ENCODE measurements around the gene MACROD2.

MACROD2 gene

DNA sequence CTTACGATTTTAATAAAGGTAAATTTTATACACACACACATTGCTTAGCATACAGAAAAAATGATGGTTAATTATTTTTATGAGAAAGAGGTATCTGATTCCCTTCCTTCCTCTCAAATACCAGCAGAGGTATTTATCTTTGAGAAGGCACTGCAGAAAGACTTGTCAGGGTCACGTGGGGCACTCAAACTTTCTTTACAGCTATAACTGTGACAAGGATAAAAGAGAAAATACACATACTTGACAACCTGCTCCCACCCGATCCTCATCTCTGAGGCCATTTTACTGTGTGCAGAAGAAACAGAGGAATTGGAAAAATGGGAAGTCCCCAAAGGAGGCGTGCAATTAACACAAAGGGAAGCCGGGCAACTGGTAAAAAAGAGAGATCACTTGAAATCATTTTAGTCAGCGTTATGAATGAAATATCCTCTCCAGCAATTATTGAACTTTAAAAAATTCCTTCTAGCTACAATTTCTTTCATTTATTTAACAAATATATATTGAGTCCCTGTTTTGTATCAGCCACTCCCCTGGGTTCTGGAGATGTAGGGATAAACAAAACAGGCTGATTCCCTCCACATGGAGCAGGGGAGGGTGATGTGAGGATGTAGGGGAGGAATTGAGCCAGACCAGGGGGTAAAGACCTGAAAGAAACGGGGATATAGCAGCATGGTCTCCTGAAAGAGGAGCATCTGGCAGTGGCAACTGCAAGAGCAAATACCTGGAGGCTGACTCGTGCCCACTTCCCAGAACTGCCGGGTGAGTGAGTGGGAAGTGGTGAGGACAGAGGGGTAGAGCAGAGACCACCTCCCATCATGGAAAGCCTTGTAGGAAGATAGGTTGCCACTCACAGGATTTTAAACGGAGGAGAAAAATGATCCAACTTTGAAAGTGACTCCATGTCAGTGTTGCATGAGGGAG is 2067.6 kb downstream of the MACROD2 start:
- FAIRE-seq, result no peak
- TF ChIP-seq POLR2A (IDR thresholded peaks at IDR 0.05; ENCODE audit: low read depth, low read length), result no peak
- no peak for TF ChIP-seq POU2F2 (IDR thresholded peaks at IDR 0.05; ENCODE audit: low read depth, low read length)
- no peak for TF ChIP-seq TAF1 (IDR thresholded peaks at IDR 0.05; ENCODE audit: low read depth, low read length)
- TF ChIP-seq PAX5 (IDR thresholded peaks at IDR 0.05; ENCODE audit: insufficient read depth, low read length, severe bottlenecking), result no peak
- TF ChIP-seq SPI1 (IDR thresholded peaks at IDR 0.05; ENCODE audit: low read depth, low read length), result no peak
- TF ChIP-seq POLR2AphosphoS5 (IDR thresholded peaks at IDR 0.05; ENCODE audit: low read depth, low read length), result no peak

DNA sequence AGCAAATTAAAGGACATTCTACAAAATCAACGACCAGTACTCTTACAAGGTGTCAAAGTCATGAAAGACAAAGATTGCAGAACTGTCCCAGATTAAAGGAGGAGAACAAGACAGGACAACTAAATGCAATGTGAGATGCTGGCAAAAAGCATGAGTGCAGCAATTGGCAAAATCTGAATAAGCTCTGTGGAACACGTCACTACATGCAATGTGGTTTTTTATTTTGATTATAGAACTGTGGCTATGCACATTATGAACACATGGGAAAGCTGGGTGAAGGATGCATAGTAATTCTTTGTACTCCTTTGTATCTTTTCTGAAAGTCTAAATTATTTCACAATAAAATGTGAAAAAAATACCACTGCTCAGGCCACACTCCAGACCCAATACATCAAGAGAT is 2068.6 kb downstream of the MACROD2 start:
- TF ChIP-seq SPI1 (IDR thresholded peaks at IDR 0.05; ENCODE audit: low read depth, low read length) (no peak), TAF1 (IDR thresholded peaks at IDR 0.05; ENCODE audit: low read depth, low read length) (no peak), POLR2A (IDR thresholded peaks at IDR 0.05; ENCODE audit: low read depth, low read length) (no peak), PAX5 (IDR thresholded peaks at IDR 0.05; ENCODE audit: insufficient read depth, low read length, severe bottlenecking) (no peak), POLR2AphosphoS5 (IDR thresholded peaks at IDR 0.05; ENCODE audit: low read depth, low read length) (no peak), POU2F2 (IDR thresholded peaks at IDR 0.05; ENCODE audit: low read depth, low read length) (no peak)
- no peak for DNase-seq (ENCODE audit: insufficient read length, low spot score)
- FAIRE-seq, result no peak

More for the DNA sequence above, 2067.6 kb downstream of the MACROD2 start:
- DNase-seq (ENCODE audit: insufficient read length, low spot score), result no peak

DNA sequence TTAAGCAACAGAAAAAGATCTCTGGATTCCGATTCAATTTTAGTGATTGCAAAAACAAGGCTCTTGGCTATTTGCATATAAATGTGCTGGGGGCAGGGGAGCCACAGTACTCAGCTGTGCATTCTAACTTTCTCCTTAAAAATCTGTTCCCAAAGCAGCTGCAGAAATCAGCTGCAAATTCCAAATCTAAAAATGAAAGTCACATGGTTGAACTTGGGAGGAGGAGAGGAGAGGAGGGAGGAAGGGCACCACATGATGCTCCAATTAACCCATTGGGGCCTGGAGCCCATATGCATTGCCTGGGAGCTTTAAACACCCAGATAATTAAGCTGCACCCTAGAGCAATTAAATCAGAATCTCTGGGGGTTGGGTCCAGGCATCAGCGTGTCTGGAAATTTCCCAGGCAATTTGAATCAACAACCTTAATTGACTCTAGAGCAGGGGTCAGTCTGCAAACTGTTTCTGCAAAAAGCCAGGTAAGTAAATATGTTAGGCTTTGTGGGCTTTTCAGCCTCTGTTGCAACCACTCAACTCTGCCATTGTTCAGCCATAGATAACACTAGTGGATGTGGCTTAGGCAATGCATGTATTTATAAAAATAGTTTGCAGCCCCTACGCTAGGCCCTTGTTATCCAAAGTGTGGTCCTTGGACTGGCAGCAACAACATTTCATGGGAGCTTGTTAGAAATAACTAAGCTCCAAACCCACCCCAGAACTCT is 2069.8 kb downstream of the MACROD2 start:
- DNase-seq (ENCODE audit: insufficient read length, low spot score) (no peak), FAIRE-seq (no peak)
- TF ChIP-seq PAX5 (IDR thresholded peaks at IDR 0.05; ENCODE audit: insufficient read depth, low read length, severe bottlenecking) (no peak), POLR2AphosphoS5 (IDR thresholded peaks at IDR 0.05; ENCODE audit: low read depth, low read length) (no peak), POU2F2 (IDR thresholded peaks at IDR 0.05; ENCODE audit: low read depth, low read length) (no peak), SPI1 (IDR thresholded peaks at IDR 0.05; ENCODE audit: low read depth, low read length) (no peak), POLR2A (IDR thresholded peaks at IDR 0.05; ENCODE audit: low read depth, low read length) (no peak), TAF1 (IDR thresholded peaks at IDR 0.05; ENCODE audit: low read depth, low read length) (no peak)

DNA sequence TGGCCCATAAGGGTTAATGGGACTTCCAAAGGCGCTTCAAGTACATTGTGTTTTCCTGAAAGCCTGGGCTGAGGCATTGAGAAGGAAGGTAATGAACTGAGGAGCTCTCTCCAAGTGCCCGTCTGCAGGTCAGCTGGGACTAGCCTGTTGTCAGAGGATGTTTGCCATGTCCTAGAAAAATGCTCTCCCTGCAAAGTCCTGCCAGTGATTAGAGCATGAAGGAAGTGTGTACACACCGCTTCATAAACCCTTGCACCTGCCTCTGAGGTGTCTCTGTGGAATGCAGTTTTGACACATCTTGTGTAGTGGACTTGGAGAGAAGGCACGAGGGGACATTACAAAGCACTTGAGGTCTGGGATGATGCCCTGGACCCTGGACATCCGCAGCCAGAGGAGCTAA is 2071.3 kb downstream of the MACROD2 start:
- no peak for DNase-seq (ENCODE audit: insufficient read length, low spot score)
- no peak for FAIRE-seq
- TF ChIP-seq POU2F2 (IDR thresholded peaks at IDR 0.05; ENCODE audit: low read depth, low read length), result no peak

DNA sequence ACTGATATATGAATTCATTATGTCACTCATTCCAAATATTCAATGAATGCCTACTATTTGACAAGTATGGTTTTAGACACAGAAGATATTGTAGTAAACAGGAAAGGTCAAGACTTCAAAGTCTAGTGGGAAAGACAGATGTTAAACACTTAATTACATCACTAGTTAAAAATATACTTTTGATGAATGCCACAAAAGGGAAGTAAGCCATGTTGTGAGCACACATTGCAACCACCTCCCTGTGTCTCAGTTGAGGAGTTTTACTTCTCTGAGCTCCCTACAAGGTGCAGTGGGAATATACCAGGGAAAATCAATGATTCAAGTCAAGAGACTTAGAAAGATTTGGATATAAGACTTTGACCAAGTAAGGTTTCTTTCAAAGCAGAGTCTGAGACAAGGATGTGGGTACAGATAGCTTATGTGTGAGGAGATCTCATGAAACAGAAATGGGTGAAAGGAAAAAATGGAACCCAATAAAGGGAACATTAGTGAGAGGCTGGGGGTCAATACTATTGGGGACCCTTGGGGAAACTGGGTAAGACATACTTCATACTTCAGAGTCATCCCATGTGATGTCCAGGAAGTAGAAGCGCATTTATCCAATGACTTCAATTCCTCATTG is 2074.2 kb downstream of the MACROD2 start:
- TF ChIP-seq POLR2AphosphoS5 (IDR thresholded peaks at IDR 0.05; ENCODE audit: low read depth, low read length), result no peak
- no peak for DNase-seq (ENCODE audit: insufficient read length, low spot score)
- no peak for FAIRE-seq

DNA sequence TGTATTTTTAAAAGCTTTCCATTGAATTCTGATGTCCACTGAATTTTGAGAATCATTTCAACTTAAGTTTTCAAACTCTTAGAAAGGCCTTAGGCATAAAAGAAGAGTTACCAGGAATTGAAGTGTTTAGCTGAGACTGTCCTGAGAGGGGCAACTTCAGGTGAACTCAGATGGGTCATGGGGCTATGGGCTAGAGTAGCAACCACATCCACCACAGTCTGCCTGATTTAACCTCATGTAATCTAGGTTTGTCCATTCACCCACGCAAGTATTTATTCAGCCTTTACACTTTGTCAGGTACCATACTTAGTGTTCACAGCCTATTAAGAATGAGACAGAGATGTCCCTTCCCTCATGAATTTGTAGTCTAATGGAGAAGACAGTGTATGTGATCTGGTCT is 2076.9 kb downstream of the MACROD2 start:
- TF ChIP-seq TAF1 (IDR thresholded peaks at IDR 0.05; ENCODE audit: low read depth, low read length) (no peak), POLR2A (IDR thresholded peaks at IDR 0.05; ENCODE audit: low read depth, low read length) (no peak), POU2F2 (IDR thresholded peaks at IDR 0.05; ENCODE audit: low read depth, low read length) (no peak), PAX5 (IDR thresholded peaks at IDR 0.05; ENCODE audit: insufficient read depth, low read length, severe bottlenecking) (no peak), SPI1 (IDR thresholded peaks at IDR 0.05; ENCODE audit: low read depth, low read length) (no peak), POLR2AphosphoS5 (IDR thresholded peaks at IDR 0.05; ENCODE audit: low read depth, low read length) (no peak)
- no peak for FAIRE-seq
- DNase-seq (ENCODE audit: insufficient read length, low spot score), result no peak

DNA sequence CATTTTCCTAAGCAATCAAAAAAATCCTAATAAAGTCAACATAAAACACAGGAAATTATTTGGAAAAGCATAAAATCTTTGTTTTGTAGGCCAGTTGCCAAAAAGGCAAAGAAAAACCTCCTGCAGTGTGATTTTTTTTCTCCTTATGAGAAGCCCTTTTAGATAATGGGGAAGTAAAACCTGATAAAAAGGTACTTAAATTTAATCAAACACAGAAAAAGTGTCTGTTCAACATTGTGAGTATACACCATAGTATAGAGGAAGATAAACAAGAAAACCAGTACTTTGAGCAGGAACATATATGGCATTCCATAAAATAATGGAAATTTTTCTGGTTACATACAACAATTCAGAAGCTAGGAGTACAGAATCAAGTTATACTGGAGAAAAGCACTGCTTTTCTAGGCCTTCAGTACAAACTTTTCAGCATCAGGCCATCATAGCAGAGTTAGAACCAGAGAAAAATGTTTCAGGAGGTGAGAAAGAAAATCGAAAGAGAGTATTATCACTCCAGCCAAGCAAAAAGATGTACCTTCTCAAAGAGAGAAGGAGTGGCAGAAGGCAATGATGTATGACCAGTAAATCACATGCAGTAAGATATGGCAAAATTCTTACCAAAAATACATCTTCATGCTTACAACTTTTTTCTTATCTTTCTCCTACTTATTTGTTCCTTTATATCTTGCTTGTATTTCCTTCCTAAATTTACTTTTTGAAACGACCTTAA is 2083.0 kb downstream of the MACROD2 start:
- TF ChIP-seq POU2F2 (IDR thresholded peaks at IDR 0.05; ENCODE audit: low read depth, low read length) (no peak), TAF1 (IDR thresholded peaks at IDR 0.05; ENCODE audit: low read depth, low read length) (no peak), POLR2AphosphoS5 (IDR thresholded peaks at IDR 0.05; ENCODE audit: low read depth, low read length) (no peak), PAX5 (IDR thresholded peaks at IDR 0.05; ENCODE audit: insufficient read depth, low read length, severe bottlenecking) (no peak), POLR2A (IDR thresholded peaks at IDR 0.05; ENCODE audit: low read depth, low read length) (no peak), SPI1 (IDR thresholded peaks at IDR 0.05; ENCODE audit: low read depth, low read length) (no peak)
- DNase-seq (ENCODE audit: insufficient read length, low spot score), result no peak
- no peak for FAIRE-seq

DNA sequence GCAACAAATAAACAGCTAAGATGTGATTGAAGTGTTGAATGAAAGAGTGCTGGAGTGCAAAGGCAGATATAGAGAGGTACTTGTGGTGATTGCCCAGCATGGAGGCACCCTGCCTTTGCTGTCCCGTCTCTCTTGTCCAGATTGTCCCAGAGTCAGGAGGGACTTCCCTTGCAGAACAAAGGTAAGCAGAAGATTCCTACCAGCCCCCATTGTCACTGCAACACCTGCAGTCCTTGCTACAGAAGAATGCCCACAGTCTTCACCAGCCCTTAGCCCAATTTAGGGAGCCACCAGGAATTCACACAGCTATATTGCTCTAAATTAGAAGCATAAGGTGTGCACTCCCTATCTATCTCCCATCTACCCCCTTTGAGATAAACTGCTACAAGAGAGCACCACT is 2086.1 kb downstream of the MACROD2 start:
- FAIRE-seq (no peak), DNase-seq (ENCODE audit: insufficient read length, low spot score) (no peak)
- TF ChIP-seq POLR2A (IDR thresholded peaks at IDR 0.05; ENCODE audit: low read depth, low read length) (no peak), SPI1 (IDR thresholded peaks at IDR 0.05; ENCODE audit: low read depth, low read length) (no peak)

DNA sequence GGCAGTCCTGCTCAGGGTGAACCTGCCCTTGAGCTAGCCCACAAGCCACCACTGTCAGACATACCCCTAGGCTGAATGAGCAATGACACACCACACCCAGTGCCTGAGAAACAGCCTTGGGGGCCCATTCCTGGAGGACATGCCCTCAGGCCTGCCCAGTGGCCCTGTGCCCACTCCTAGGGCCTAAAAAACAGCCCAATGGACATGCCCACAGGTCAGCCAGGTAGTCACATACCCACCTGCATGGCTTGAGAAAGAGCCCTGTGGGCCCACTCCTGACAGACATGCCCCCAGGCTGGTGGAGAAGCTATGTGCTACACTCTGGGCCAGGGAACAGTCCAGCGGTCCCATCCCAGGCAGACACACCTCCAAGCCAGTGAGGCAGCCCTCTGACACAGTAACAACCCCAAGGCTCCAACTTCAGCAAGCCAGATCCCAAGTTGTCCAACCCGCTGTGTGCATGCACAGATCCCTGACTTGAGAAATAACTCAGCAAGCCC is 2086.8 kb downstream of the MACROD2 start:
- TF ChIP-seq POLR2AphosphoS5 (IDR thresholded peaks at IDR 0.05; ENCODE audit: low read depth, low read length) (no peak), TAF1 (IDR thresholded peaks at IDR 0.05; ENCODE audit: low read depth, low read length) (no peak)
- FAIRE-seq, result no peak
- no peak for DNase-seq (ENCODE audit: insufficient read length, low spot score)
